GM21786 (cell line): ENCODE results near the gene HAGH.
"Not testable (repeated sequence)": the region's sequence is repeated elsewhere in the genome, so short reads cannot be mapped to it uniquely, and the experiment has no call there.

Experiments used
- ATAC-seq: cut with Tn5 transposase; IDR thresholded peaks from one replicate; pipeline ENCODE4 v1.9.1; 2021; ENCODE audit not compliant: unreplicated experiment

Gene HAGH

DNA sequence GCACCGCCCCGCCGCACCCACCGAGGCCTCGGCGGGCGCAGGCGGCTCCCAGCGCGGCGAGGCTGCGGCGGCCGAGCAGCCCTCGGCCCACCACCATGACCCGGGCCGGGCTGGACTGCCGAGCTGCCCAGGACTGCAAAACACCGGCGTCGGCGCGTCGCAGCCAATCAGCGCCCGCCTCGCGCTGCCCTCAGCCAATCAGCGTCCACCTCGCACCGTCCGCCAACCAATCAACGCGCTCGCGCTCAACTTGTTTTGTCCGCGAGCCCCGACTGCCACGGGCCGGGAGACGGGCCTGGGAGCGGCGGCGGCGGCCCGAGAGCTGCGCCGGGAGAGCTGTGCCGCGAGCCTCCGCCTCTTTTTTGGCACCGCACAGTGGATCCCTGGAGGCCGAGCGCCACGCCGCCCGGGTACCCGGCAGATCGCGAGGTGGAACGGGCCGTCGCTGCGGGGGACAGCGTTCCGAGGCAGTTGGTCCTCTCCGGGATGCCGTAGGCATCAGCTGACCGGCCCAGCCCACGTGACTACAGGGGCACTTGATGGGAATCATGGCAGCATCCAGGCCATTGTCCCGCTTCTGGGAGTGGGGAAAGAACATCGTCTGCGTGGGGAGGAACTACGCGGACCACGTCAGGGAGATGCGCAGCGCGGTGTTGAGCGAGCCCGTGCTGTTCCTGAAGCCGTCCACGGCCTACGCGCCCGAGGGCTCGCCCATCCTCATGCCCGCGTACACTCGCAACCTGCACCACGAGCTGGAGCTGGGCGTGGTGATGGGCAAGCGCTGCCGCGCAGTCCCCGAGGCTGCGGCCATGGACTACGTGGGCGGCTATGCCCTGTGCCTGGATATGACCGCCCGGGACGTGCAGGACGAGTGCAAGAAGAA is at the start of gene HAGH, which contains the start of gene FAHD1:
HAGH (minus strand) TSS at position 135 of the 883 bp plus-strand sequence; CDS start at position 97, 38 bp downstream.
FAHD1 (plus strand) TSS at position 516 of the 883 bp plus-strand sequence; CDS start at position 549, 33 bp downstream.
- ATAC-seq: peak; percentile 72

DNA sequence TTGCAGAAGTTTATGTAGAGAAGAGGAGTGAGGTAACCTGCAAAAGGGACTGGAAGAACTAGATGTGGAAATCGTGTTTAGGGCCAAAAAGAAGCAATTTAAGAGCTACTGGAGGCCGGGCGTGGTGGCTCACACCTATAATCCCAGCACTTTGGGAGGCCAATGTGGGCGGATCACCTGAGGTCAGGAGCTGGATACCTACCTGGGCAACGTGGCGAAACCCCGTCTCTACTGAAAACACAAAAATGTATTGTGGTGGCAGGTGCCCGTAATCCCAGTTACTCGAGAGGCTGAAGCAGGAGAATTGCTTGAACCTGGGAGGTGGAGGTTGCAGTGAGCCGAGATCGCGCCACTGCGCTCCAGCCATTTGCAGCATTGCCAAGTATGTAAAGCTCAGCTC is 49.4 kb upstream of the HAGH start:
- not testable (repeated sequence) for ATAC-seq

DNA sequence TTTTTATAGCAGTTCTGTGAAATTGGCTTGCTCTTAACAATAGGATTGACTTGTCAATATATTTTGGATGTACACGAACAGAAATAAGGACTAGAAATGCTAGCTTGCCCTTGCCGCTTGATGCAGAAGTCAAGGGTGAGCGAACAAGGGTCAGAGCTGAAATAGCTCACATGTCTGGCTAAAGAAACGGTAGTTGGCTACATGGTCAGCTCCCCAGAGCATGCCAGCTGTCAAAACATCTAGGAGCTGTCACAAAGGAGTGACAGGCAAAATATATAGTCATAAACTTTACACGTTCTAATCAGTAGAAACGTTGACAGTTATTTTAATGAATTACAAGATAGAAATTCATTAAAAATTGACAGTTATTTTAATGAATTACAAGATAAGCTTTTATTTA is 48.2 kb upstream of the HAGH start:
- no peak for ATAC-seq

DNA sequence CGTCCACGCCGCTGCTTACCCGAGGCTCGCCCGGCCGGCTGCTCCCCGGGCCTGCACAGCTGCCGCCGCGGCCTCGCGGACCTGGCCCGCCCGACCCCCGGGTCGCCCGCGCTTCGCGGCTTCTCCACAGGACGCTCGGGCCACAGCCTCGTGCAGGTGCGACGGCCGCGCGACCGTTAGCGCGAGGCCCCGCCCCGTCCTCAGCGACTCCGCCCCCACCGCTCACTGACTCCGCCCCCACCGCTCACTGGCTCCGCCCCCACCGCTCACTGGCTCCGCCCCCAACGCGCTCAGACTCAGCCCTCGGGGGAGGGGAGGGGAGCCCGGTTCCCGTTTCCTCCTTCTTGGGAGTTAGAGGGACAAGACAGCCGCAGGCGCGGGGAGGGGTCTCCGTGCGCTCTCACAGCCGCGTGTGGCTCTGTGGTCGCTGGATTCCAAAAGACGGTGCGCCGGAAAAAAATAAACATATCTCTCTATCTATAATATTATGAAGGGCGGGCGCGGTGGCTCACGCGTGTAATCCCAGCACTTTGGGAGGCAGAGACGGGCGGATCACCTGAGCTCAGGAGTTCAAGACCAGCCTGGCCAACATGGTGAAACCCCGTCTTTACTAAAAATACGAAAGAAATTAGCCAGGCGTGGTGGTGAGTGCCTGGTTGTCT is 45.5 kb upstream of the HAGH start, which contains the start of gene MEIOB:
MEIOB (minus strand) TSS at position 191 of the 662 bp plus-strand sequence. CDS start 3,989 bp downstream, outside the sequence.
- ATAC-seq: no peak

DNA sequence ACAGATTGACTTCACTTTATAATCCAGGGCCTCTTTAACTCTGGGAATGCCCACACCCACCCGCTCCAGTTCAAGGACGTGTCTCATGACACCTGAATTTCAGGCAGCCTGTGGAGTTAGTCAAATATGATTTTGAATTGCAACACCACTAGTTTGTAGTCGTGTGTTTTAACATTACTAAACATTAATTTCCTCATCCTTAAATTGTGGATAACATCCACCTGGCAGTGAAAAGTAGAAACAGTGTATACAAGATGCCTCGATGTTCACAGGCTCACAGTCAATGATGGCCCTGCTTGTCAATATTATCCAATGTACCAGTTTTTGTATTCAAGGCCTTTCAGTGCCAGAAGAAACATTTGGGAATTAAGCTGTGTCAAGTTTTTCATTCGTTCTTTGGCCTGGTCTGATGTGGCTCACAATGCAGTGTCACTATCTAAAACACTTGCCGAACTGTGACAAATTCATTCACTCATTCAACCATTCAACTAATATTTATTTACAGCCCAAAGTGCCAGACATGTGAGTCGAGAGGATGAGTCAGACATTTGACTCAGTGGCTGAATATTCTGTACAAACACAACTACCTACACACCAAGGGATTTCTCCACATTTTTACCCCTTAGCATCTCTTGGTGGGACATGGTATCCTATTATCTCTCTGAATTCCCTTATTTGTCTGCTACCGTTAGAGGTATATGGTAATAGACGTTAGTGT is 43.9 kb upstream of the HAGH start:
- ATAC-seq: no peak

DNA sequence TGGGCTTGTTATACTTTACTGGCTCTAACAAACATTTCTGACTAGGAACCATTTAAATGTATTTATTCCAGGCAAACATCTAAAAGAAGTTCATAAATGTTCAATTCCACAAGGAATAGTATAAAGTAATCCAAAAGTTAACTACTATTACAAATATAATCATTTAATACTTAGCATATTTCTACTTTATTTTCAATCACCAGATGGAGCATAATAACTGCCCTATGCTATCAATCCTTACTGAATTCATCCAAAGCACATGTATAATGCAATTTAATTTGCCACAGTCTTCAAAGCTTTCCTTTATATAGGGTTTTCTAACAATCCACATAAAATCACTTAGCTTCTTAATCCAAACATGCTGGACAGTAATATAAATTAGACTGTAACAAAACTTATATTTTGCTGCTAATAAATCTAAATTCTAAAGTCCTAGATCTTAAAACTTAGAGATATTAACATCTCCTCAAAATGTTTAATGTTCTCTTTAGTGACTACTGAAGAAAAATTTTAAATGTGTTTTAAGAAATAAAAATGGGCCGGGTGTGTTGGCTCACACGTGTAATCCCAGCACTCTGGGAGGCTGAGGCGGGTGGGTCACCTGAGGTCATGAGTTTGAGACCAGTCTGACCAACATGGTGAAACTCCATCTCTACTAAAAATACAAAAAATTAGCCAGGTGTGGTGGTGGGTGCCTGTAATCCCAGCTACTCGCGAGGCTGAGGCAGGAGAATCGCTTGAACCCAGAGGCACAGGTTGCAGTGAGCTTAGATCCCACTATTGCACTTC is 39.5 kb upstream of the HAGH start:
- no peak for ATAC-seq

DNA sequence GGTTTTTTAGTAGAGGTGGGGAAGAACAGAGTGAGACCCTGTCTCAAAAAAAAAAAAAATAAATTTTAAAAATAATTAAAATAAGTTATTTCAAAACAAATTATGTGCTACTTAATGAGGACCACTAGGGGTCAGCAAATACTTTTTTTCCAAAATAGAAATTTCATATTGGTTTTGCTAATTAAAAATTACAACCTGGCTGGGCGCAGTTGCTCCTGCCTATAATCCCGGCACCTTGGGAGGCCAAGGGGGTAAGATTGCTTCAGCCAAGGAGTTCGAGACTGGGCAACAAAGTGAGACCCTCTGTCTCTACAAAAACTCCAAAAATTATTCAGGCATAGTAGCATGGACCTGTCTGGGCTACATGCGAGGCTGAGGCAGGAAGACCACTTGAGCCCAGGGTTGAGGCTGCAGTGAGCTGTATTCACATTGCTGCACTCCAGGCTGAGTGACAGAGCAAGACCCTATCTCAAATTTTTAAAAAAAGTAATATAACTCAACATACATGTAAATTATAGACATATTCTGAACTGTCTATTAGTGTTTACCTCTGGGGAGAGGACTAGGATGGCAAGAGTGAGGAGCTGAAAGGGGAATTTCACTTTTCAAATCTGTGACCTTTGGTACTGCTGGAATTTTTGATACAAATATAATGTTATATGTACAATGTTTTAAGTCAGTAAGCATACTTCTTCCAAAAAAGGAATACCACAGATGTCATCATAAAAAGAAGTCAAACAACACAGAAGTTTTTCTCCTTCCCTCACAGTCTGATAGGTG is 37.2 kb upstream of the HAGH start:
- no peak for ATAC-seq

DNA sequence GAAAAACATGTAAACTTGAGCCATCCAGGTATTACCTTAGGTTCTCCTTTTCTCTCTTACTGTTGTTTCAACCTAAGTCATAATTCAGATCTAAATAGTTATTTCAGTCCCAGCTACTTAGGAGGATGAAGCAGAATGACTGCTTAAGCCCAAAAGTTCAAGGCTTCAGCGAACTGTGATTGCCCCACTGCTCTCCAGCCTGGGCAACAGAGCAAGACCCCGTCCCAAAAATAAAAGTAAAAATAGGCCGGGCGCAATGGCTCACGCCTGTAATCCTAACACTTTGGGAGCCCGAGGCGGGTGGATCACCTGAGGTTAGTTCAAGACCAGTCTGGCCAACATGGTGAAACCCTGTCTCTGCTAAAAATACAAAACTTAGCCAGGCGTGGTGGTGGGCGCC is 35.8 kb upstream of the HAGH start:
- ATAC-seq: no peak

DNA sequence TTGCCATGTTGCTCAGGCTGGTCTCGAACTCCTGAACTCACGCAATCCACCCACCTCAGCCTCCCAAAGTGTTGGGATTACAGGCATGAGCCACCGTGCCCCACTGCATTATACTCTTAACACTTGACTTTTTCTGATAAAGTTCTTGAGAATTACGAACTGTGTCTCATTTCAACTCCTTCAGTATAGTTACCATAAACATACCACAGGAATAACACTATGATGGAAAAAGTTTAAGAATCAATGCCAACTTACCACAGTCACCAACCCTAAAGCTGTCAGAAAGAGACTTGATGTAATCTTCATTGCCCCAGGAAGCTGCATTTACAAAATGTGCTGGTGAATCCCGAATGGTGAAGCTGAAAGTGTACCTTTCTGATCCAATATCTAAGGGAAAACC is 35.1 kb upstream of the HAGH start:
- no peak for ATAC-seq

DNA sequence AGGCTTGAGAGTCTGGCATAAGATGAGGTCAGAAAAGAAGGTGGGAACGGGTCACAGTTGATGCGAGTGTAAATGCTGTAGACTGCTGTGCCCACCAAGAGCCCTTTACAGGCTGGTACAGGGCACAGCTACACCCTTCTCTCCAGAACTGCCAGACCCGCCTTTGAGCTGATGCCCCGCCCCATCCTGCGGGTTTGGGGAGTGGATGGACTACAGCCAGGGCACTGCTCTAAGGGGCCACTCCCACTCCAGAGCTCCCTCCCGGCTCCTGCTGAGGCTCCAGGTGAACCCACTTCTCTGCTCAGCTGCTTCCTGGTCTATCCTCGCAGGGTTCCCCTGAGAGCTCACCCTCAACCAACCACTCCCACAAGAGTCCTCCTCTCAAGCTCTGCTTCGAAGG is 33.0 kb upstream of the HAGH start:
- no peak for ATAC-seq

DNA sequence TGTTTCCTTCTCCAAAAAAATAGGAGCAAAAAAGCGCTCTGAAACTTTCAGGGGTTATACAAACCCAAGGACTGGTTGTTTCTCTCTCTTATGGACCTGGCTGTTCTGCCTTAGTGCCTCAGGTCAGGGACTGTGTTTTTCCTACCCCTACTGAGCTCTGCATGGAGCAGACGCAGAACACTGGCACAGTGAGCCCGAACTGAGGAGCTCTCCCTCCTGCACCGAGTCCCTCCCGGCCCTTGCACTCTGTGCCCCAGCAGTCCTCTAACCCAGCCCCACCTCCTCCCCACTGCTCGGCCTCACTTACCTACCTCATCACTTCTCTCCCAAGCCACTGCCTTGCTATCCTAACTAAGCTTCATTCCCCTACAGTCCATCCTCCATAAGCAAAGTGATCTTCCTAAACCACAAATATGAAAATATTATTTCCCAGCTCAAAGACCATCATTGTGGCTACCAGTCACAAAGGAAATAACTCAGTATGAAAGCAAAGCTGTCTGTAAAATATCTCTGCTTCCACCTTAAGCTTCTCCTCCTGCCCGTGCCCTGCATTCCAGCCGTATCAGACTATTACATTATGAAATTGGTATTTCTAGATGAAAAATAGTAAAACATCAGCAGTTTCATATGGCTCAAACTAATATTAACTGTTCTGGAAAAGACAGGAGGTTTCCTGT is 31.7 kb upstream of the HAGH start:
- no peak for ATAC-seq

DNA sequence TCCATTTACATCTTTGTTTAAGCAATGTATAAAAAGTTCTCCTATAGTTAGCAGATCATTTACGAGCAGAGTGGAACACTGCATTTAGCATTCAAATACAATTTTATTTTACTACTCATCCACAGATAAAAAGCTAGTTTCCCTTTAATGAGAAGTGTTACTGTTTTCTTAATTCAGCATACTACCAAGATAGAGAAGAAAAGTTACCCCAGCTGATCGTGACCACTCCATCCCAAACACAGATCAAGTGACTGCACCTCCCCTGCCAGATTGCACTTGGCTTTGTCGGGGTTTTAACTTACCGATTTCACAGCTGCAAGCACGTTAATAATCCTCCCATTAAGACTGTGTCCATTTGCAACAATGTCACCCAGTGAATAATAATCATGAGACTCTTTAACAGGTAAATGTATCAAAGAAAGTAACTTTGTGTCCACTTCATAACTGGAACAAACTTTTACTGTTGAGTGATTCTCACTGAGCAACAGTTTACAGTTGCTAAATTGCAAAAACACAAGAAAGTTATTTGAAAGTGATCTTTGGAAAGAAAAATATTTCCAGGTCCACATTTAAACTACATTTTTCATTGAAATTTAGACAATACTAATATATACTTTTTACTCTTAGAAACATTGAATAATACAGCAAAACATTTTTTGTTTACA is 30.9 kb upstream of the HAGH start:
- ATAC-seq: no peak

DNA sequence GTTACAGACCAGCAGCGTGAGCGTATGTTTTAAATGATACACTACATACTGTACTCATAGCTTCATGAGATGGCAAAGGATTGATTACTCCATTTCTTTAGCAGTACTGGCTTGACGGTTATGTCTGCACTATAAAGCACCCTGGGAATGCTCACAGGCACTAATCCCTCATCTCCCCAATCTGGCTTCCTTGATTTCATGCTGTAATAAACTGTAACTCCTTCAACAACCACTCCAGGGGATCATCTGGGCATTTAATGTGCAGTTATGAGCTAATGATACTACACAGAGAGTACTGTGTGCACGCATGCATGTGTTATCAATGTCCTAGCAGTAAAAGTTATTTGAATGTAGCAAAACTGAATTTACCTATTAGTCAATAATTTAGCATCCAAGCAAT is 25.2 kb upstream of the HAGH start:
- no peak for ATAC-seq

DNA sequence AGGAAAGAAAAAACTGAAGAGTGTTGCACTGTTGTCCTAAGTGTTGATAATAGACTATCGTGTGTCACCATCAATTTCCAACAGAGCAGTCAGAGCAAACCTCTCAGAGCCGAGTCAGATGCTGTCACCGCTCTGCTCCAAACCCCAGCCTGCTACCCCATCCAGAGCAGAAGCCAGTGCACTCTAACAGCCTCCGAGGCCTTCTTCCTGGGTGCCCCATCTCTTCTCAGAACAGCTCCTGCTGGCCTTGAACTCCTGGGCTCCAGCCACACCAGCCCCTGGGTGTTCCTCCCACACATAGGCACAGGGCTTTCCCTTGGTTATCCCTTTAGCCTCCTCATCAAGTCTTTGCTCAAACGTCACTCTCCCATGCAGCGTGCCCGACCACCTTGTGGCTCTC is 24.4 kb upstream of the HAGH start:
- no peak for ATAC-seq

DNA sequence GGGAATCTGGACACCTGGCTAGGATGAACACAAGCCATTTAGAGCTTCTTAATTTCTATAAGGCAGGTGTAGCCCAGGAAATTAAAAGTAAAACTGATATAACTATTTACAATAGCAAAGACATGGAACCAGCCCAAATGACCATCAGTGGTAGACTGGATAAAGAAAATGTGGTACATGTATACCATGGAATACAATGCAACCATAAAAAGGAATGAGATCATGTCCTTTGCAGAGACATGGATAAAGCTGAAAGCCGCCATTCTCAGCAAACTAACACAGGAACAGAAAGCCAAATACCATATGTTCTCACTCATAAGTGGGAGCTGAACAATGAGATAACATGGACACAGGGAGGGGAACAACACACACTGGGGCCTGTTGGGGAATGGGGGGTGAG is 19.8 kb upstream of the HAGH start:
- no peak for ATAC-seq

DNA sequence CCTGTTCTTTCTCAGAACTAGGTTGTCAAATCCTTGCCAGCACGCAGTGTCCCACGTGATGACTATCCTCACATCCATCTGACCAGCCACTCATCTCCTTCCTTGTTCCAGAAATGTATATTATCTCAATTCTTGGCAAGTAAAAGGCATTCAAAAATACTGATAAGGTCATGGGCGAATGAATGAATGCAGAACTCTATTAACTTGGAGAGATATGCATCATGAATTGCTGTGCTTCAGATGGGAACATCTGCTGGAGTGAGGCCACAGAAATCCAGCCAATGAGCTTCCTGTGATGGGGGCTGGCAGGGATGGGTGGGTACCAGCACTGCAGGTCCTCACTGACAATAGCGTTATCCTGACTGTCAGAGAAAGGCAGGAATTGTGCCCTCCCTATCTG is 19.4 kb upstream of the HAGH start:
- no peak for ATAC-seq

DNA sequence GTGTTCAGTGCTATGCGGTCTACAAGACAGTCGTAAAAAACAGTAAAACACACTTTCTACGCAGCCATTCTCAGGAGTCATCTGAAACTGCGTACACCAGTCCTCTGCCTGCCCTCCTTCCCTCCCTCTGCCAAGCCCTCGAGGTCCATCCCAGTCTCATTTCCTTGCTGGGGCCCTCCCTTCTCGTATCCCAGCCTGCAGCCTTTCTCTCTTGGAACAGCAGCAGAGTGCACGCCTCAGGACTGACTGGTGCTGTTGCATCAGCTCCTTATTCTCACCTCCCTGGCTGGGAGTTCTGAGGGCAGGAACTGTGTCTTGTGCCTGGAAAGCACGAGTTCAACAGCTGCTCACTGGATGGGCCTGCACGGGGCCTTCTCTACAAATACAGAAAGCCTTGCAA is 12.9 kb upstream of the HAGH start:
- ATAC-seq: no peak

DNA sequence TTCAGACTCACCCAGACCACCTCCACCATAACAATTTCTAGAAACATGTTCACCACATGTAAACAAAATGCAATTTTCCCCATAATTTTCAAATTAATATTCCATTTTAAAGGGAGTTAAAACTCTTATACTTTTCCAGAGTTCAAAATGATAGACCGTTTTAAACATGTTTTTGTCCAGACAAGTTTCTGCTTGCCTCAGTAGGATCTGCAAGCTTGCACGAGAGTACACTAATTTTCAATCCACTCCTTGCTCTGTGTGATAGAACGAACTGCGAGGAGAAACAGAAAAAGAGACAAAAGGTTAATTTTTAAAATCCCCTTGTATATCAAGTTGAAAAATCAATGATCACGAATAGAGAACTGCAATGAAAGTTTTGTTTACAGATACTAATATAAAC is 7.5 kb upstream of the HAGH start:
- ATAC-seq: no peak
